GM19395 (cell line): Measurements from ENCODE around the gene MYO15B.

Experiments used
- ATAC-seq: cut with Tn5 transposase; IDR thresholded peaks from one replicate; pipeline ENCODE4 v1.9.1; 2021; ENCODE audit warnings: mild to moderate bottlenecking, moderate library complexity; ENCODE audit not compliant: unreplicated experiment

MYO15B gene

DNA sequence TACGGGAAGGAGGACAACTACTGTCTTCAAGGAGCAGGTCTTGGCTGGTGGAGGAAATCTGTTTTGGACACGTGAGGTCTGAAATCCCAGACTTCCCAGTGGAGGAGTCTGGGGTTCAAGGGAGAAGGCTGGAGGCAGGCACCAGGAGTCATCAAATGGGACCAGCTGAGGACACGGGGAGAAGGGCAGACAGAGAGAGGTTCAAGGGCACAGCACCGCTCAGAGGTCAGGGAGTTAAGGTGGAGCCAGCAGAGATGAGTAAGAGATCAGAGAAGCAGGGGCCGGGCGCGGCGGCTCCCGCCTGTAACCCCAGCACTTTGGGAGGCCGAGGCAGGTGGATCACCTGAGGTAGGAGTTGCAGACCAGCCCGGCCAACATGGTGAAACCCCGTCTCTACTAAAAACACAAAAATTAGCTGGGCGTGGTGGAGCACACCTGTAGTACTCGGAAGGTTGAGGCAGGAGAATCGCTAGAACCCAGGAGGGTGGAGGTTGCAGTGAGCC lies 35.2 kb downstream of the MYO15B start:
- no peak for ATAC-seq

DNA sequence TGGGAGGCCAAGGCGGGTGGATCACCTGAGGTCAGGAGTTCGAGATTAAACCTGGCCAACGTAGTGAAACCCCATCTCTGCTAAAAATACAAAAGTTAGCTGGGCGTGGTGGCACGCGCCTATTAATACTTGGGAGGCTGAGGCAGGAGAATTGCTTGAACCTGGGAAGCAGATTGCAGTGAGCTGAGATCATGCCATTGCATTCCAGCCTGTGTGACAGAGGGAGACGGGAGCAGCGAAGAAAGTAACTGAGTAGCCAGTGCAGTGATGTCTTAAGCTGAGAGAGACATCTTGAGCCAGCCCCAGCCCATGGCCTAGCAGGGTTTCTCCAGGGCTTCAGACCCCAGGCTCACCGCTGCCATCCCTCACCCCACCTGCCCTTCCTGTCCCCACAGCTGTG lies 35.8 kb downstream of the MYO15B start:
- ATAC-seq: no peak

DNA sequence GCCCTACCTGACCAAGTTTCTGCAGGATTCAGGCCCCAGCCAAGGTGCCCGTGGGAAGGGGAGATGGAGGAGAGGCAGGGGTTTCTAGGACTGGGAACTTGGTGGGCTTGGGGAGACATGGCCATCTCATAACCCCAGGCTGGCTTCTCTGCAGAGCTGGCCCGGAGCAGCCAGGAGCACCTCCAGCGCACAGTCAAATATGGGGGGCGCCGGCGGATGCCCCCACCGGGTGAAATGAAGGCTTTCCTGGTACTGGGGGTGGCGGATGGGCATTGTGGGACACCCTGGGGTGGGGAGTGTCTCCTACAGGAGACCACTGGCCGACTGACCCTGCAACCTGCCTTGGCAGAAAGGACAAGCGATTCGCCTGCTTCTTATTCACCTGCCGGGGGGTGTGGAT lies 36.4 kb downstream of the MYO15B start:
- no peak for ATAC-seq

DNA sequence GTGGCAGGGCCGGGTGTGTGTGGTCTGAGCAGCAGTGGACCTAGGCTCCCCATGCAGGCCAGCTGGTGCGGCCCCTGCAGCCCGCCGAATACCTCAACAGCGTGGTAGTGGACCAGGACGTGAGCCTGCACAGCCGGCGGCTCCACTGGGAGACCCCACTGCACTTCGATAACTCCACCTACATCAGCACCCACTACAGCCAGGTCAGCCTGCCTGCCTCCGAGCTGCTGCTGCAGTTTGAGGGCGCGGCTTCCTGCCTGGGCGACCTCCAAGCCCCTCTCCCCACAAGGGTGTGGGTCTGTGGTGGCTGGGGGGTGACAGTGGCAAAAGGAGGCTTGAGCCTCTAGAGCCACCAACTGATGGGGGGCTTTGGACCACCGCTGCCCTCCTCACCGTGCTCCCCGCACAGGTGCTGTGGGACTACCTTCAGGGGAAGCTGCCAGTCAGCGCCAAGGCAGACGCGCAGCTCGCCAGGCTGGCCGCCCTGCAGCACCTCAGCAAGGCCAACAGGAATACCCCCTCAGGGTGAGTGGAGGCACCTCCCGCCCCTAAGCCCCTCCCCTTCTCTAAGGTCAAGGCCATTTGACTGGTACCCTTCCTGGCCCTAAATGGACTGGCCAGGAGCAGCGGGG lies 37.2 kb downstream of the MYO15B start:
- no peak for ATAC-seq

DNA sequence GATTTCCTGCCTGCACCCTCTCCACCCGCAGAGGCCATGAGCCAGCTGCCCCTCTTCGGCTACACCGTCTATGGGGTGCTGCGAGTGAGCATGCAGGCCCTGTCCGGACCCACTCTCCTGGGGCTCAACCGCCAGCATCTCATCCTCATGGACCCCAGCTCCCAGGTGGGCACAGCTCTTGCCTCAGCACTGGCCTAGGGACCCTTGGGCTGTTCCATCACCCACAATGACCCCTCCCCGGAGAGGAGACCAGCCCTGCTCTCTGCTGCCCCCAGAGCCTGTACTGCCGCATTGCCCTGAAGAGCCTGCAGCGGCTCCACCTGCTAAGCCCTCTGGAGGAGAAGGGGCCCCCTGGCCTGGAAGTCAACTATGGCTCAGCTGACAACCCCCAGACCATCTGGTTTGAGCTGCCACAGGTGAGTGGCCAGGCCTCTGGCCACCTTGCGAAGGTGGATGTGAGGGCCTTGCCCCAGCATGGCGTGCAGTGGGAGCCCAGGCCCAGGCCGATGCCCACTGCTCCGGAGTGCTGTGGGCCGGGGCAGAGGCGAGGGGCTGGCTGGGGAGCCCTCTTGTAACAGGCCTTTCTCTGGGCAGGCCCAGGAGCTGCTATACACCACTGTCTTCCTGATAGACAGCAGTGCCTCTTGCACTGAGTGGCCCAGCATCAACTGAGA lies 38.4 kb downstream of the MYO15B start:
- ATAC-seq: no peak

DNA sequence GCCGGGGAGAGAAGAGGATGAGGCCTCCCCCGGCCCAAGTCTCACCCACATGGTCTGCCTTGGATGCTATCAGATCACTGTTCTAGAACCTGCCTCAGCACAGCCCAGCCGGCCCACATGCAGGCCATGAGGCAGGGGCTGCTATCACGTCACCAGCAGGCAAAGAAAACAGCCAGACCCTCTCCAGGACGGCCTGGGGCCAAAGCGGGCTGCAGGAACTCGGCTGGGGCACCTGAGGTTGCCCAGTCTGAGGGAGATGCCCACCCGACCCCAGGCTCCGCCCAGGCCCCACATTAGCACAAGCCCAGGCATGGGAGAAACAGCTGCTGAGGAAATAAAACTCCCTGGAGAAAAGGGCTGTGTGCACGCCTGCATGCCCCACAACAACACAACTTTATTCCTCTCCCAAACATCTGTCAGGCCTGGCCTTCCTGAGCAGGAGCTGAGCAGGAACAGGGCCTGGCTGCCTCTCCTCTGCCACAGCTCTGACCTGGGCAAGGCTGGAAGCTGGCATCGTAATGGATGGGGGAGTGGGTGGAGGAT lies 39.0 kb downstream of the MYO15B start:
- ATAC-seq: no peak

- no peak for ATAC-seq
These were observed 39.5 kb downstream of the MYO15B start for GRCh38 chr17:75627094-75627493.

DNA sequence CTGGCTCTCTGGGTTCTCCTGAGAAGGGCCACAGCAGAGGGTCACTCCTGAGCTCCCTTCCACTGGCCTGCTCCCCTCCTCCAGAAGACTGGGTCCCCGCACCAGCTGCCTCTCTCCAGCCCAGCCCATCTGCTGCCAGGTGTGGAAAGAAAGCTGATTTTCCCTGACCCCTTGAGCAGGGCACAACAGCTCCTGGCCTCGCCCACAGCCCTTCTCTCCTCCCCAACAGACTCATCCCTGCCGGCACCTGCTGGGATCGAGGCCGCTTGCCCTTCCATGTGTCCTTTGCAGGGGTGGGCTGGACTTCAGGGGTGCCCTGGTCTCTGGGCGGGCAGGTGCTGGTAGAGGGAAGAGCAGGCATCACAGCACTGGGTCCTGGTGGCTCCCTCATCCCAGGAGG lies 40.8 kb downstream of the MYO15B start:
- no peak for ATAC-seq

DNA sequence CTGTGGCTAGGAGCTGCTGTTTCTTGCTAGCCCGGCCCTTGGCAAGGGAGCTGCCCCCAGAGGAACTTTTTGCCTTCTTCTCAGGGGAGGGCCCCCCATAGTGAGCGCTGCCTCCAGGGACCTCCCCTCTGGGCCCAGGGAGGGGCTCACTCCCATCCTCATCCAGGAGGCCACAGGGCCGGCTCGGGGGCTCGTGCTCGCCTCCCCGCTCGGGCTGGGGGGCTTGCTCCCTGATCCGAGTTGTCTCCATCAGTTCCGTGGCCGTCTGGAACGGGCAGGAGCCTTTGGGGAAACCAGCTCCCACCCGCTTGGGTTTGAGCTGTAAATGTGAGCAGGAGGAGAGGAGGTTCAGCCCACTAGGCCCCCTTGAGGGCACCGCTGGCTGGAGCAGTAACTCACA lies 41.6 kb downstream of the MYO15B start:
- ATAC-seq: no peak

- no peak for ATAC-seq
These were observed 42.7 kb downstream of the MYO15B start for GRCh38 chr17:75630071-75630917.

GRCh38 chr17:75631353-75631752 lies 43.8 kb downstream of the MYO15B start:
- ATAC-seq: no peak

DNA sequence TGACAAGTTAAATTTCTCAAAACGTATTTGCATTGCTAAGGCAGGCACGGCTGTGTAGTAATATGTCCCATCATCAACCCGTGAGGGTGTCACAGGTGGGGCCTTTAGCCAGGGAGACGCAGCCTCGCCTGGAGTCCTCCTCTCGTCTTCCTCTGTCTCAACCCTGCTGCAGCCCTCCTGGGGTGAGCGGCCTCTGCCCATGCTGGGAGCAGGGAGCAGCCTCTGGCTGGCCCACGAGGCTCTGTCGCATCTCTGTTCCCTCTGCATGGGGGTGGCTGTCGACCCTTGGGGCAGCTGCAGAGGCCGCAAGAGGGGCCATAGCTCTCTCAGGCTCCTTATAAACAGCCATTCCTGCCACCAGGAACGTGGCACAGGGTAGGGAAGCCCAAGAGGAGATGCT lies 44.8 kb downstream of the MYO15B start:
- ATAC-seq: no peak

- ATAC-seq: no peak
These were observed 45.4 kb downstream of the MYO15B start, which contains the start of gene SMIM5 for GRCh38 chr17:75632863-75633485. Gene SMIM5 (plus strand): TSS chr17:75633434. CDS start chr17:75640202, 6,768 bp downstream.

DNA sequence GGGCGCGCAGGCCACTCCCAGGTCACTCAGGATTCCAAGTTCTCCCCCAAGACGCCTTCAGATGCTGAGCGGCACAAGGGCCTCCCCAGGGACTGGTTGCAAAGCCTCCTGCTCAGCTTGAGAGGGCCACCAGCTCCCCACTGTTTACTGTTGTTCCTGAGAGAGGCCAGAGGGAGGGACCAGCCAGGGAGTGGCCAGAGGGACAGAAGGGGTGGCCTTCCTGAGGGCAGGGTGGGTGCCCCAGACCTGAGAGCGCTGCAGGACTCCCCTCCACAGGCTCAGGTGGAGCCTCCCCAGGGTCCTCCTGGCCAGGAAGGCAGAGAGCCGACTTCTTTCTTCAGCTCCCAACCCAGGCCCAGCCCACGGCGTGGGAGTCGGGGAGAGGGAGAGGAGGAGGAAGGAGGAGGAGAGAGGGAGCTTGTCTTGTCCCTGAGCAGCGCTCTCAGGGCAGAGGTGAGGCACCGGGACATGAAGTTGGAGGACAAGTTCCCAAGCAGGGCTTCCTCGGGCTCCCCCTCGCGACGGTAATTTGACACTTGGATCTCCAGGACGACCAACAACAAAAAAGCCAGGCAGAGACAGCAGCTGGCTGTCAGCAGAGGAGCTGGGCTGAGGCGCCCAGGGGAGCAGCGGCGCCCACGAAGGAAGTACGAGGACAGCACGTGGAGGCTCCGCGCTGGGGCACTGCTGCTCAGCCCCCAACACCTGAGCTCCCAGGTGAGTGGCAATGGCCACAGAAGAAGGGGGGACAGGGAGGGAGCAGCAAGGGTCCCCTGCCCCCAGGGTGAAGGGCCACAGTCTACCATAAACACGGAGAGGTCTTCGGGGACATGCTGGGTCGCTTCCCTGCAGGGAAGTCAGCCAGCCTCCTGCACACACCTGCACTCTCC lies 46.1 kb downstream of the MYO15B start:
- no peak for ATAC-seq

GRCh38 chr17:75634376-75634740 lies 46.8 kb downstream of the MYO15B start:
- no peak for ATAC-seq

- ATAC-seq: no peak
These were observed 47.4 kb downstream of the MYO15B start for GRCh38 chr17:75634754-75635609.

DNA sequence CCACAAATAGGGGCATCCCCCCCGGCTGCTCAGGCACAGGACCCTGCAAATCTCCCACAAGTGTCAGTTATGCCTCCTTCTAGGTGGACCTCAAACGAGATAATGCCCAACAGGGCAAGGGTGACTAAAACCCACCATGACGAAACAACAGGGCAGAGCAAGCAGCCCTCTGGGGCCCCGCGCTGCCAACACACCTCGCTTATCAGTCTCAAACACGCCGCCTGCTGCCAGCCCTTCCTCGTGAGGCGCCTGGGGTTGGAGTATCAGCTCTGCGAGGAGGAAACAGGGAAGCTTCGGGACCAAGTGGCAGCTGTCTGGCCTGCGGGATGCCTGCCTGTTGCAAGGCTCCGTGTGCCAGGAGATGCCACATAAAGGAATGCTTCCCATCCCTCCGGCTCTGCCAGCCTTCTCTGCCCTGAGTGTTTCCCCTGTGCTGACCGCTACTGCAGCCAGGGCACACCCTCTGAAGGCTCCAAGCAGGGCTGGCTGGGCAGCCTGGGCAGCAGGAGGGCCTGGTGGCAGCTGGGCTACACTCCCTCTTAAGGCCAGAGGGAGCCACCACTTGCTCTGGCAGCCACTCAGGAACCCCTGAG lies 48.1 kb downstream of the MYO15B start:
- ATAC-seq: no peak

GRCh38 chr17:75636381-75637142 lies 49.0 kb downstream of the MYO15B start:
- ATAC-seq: no peak
